ENCODE data around the gene RINL. TPM values are rescaled to one million over a fixed set of nuclear protein-coding genes. Genes with fewer than 3 reads are reported as not detected.

RINL gene
- total and polyA plus RNA-seq, 2 of the 8 experiments (the other 6 are each of a cell fraction or from before 2014, with no cell fraction given), result 11.1 to 11.9 TPM

- TF ChIP-seq TAF7 (optimal IDR thresholded peaks at IDR 0.05; ENCODE audit: borderline replicate concordance, low read depth, low read length), result no peak
- peak; percentile 61 for TF ChIP-seq PHF8 (conservative IDR thresholded peaks at IDR 0.05; ENCODE audit: low read depth, low read length)
- peak; percentile 64; the same call in 1 of the 2 replicates for TF ChIP-seq POLR2AphosphoS5 (IDR thresholded peaks at IDR 0.05; ENCODE audit: low read depth, low read length)
- TF ChIP-seq SP1 (IDR thresholded peaks at IDR 0.05; ENCODE audit: low read depth, low read length), result no peak
- no peak for TF ChIP-seq SP4 (IDR thresholded peaks at IDR 0.05; ENCODE audit: low read length)
- TF ChIP-seq GABPA (IDR thresholded peaks at IDR 0.05; ENCODE audit: borderline replicate concordance, insufficient read depth, low read length), result no peak
Measured at GRCh38 chr19:38852231-38853044, 25.6 kb downstream of the RINL start (continued).

All from H1 (cell line).